Adrenal gland (tissue), 12 donors: ENCODE measurements around the gene HOPX. TPM values are rescaled to one million over a fixed set of nuclear protein-coding genes. Genes with fewer than 3 reads are reported as not detected.

Experiments used
- DNase-seq, 7 donors: peaks; one replicate each; pipeline ENCODE4 v3.0.0-alpha.2; 2019 to 2020
- H3K27ac ChIP-seq, 5 donors: fragments of 200-600 bp; sonication (generic) in 4 of 5; 1 replicate in 3 of 5; 2 replicates in 2 of 5; pipeline versions ENCODE4 v1.5.1 to v1.8.0; 2016 to 2020; ENCODE audit warnings: mild to moderate bottlenecking in 1 of 5
- H3K27me3 ChIP-seq: fragments of 200-600 bp; 2 replicates; pipeline ENCODE4 v1.8.0; 2021
- H3K36me3 ChIP-seq, 2 donors: fragments of 200-600 bp; replicated peaks in 1 of 2; 1 replicate in 1 of 2; 2 replicates in 1 of 2; pipeline versions ENCODE4 v1.5.1 to v1.8.0; 2018 to 2022
- H3K4me1 ChIP-seq, 2 donors: fragments of 200-600 bp; replicated peaks in 1 of 2; 1 replicate in 1 of 2; 2 replicates in 1 of 2; pipeline versions ENCODE4 v1.5.1 to v1.8.0; 2018 to 2021
- H3K4me3 ChIP-seq, 4 donors: fragments of 200-600 bp; sonication (generic) in 3 of 4; one replicate each; pipeline ENCODE4 v1.5.1; 2016 to 2018
- H3K9me3 ChIP-seq, 3 donors: fragments of 200-600 bp; sonication (generic) in 1 of 3; replicated peaks in 1 of 3; 1 replicate in 2 of 3; 2 replicates in 1 of 3; pipeline versions ENCODE4 v1.5.1 to v1.8.0; 2016 to 2021
- CTCF ChIP-seq, 6 experiments: fragments of 450-650 bp in 4 of 6; fragments of 200-600 bp in 2 of 6; sonication (generic) in 1 of 6; IDR thresholded peaks; 1 replicate in 5 of 6; 2 replicates in 1 of 6; pipeline versions ENCODE4 v1.5.1 to v1.8.0; 2016 to 2021; ENCODE audit warnings: antibody characterized with exemption in 6 of 6, mild to moderate bottlenecking in 2 of 6, moderate library complexity in 1 of 6
- POLR2A ChIP-seq, 2 donors: fragments of 450-650 bp; IDR thresholded peaks; one replicate each; pipeline ENCODE4 v1.6.1; 2017; ENCODE audit warnings: antibody characterized with exemption in 2 of 2, mild to moderate bottlenecking in 2 of 2, moderate library complexity in 1 of 2
- WGBS, 4 donors: extraction: QIAGEN DNeasy Blood & Tissue Kit in 2 of 4; methylation state at CpG; one replicate each; pipeline versions ENCODE4 v1.1.5 to v1.1.7; 2013 to 2017; 5-methylcytosine and 5-hydroxymethylcytosine counted together
- intact Hi-C, 2 donors: fragments of 100-400 bp; cut with DNase I; formaldehyde crosslinking; loops; one replicate each; pipeline versions ENCODE4 v1.14.1 to v1.15.0; 2022 to 2023
- polyA plus RNA-seq, 3 donors: library from polyadenylated mRNA; stranded (reverse); fragments of 200-250 nt in 2 of 3; fragments of 350-450 nt in 1 of 3; fragmentation: Illumina TruSeq in 1 of 3; extraction: RNeasy Lipid Tissue Mini Kit (QIAGEN cat#74804) in 1 of 3; gene quantifications; one replicate each; pipeline ENCODE4 v1.2.3, GENCODE V29; 2013 to 2014
- total RNA-seq, 9 donors: library from RNA; depleted of rRNA in 4 of 9; stranded (reverse); fragments of >200 nt in 4 of 9; fragments of 120-200 nt in 1 of 9; fragmentation: NEBNext Ultra II Directional in 1 of 9; extraction: Animal tissue kit (Norgen Biotek cat#: 25700) in 1 of 9; gene quantifications; one replicate each; pipeline versions ENCODE4 v1.1.0 to v1.2.4, GENCODE V29; 2013 to 2023
- donor health status: healthy with polysubstance abuse.
- donor health status: Bipolar disorder and iron deficiency.
- donor health status: DM: yes; HTN: yes; CAD: no.
- donor health status: DM: no; HTN: no; CAD: no.
- donor health status: DM: no; HTN: no; CAD: no.
- donor health status: DM: yes; HTN: yes; CAD: no.

The HOPX gene
- total and polyA plus RNA-seq, 12 donors: 6.4 to 79.5 (median 28.8) TPM

- intact Hi-C loops: no loop called here
- Histone ChIP-seq H3K36me3 (no peaks in the 10 kb centered on the region), H3K4me1 (peaks cover 19 to 26% of the 10 kb centered on the region in 2 donors), H3K9me3 (no peaks in the 10 kb centered on the region), H3K27ac (peak overlapping the region in 1 of 5 donors; percentile 15), H3K27me3 (peaks cover 14% of the 10 kb centered on the region), H3K4me3 (no peak overlapping the region)
- TF ChIP-seq POLR2A (IDR thresholded peaks at IDR 0.05) (no peak), CTCF (IDR thresholded peaks at IDR 0.05) (no peak)
- WGBS, 4 donors: 19 to 25% (median 24%) methylated on average over 3 of the region's 3 CpGs
- no peak for DNase-seq
These were observed 22.6 kb downstream of the HOPX start for GRCh38 chr4:56658528-56658927.

- intact Hi-C loops: no loop called here
- H3K4me1 ChIP-seq: peaks cover 19 to 26% of the 10 kb centered on the region in 2 donors
- H3K36me3 ChIP-seq: no peaks in the 10 kb centered on the region
- H3K27ac ChIP-seq: peak overlapping the region in 1 of 5 donors; percentile 50
- no peak for DNase-seq
- TF ChIP-seq POLR2A (IDR thresholded peaks at IDR 0.05): no peak
- no peak for TF ChIP-seq CTCF (IDR thresholded peaks at IDR 0.05)
- no peak overlapping the region for H3K4me3 ChIP-seq
- 77 to 89% (median 82%) methylated on average over 4 of the region's 4 CpGs for WGBS, 4 donors
- H3K27me3 ChIP-seq: peaks cover 14% of the 10 kb centered on the region
- H3K9me3 ChIP-seq: no peaks in the 10 kb centered on the region
These were observed 23.3 kb downstream of the HOPX start for GRCh38 chr4:56657818-56658217.

GRCh38 chr4:56657128-56657527 is 24.0 kb downstream of the HOPX start:
- Histone ChIP-seq H3K4me3 (no peak overlapping the region), H3K4me1 (peaks cover 19 to 26% of the 10 kb centered on the region in 2 donors), H3K27ac (no peak overlapping the region), H3K27me3 (peaks cover 14% of the 10 kb centered on the region), H3K36me3 (no peaks in the 10 kb centered on the region), H3K9me3 (no peaks in the 10 kb centered on the region)
- intact Hi-C loops: no loop called here
- 66 to 75% (median 72%) methylated on average over 3 of the region's 3 CpGs for WGBS, 4 donors
- no peak for TF ChIP-seq CTCF (IDR thresholded peaks at IDR 0.05)
- no peak for DNase-seq

- 0 to 11% (median 4%) methylated on average over 7 to 19 of the region's 19 CpGs for WGBS, 4 donors
- Histone ChIP-seq H3K4me3 (peak overlapping the region in 2 of 4 donors; percentile 53 to 69), H3K4me1 (peaks cover 19 to 26% of the 10 kb centered on the region in 2 donors), H3K9me3 (no peaks in the 10 kb centered on the region), H3K27me3 (peaks cover 14% of the 10 kb centered on the region), H3K36me3 (no peaks in the 10 kb centered on the region), H3K27ac (peak overlapping the region in 2 of 5 donors; percentile 54 to 84)
- peak in 2 of 7 donors; percentile 28 to 33 for DNase-seq
- intact Hi-C loops: no loop called here
- TF ChIP-seq CTCF (IDR thresholded peaks at IDR 0.05): peak in 1 of 6 experiments; percentile 10
- no peak for TF ChIP-seq POLR2A (IDR thresholded peaks at IDR 0.05)
These were observed 24.8 kb downstream of the HOPX start for GRCh38 chr4:56656346-56656643.
